HG02623 (cell line): ENCODE results near the gene SIRPB2.

ENCODE experiments used
- ATAC-seq: cut with Tn5 transposase; IDR thresholded peaks from one replicate; pipeline ENCODE4 v1.9.1; 2021; ENCODE audit warnings: moderate library complexity; ENCODE audit not compliant: unreplicated experiment

Gene SIRPB2

DNA sequence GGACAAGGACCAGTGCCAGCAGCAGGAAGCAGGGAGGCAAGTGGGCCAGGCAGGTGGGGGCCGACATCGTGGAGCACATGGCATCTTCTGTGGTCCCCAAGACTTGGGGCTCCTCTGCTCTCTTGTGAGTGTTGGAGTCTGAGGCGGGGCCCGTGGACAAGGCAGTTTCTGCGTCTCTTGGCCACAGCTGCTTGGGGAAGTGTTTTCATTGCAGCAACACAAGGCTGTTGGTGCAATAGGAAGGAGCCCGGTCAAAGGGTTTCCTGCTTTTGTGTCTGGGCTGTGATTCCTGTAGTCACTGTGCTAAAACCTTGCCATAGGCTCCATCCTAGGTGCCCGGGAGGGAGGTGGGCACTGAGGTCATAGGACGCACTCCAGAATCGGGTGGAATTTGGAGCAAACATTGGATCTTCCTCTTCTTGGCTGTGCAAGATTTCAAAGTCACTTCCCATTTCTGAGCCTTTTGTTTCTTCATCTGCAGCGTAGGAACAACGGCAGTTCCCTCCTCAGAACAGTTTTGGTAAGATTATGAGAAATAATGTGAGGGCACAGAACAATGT is at the start of gene SIRPB2:
Gene SIRPB2 (minus strand): TSS at position 140 of the 560 bp plus-strand sequence. CDS start 61 bp downstream, at position 79.
- ATAC-seq: no peak

DNA sequence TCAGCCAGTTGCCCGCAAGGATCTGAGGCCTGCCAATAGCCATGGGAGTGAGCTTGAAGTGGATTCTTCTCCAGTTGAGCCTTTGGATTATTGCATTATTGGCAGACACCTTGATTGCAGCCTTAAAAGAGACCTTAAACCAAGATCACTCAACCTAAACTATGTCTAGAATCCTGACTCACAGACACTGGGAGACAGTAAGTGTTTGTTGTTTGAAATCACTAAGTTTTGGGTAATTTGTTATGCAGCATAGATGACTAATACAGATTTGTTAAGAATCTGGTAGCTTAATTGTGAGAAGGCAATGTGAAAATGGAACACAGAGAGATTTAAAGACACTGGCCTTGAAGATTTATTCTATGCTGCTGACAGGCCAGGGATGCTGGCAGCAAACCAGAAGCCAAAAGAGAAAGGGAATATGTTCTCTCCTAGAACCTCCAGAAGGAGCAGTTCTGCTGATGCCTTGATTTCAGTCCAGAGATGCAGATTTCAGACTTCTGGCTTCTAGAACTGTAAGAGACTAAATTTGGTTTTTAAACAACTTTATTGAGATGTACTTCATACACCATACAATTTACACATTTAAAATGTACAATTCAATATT is 48.7 kb upstream of the SIRPB2 start:
- ATAC-seq: no peak

- no peak for ATAC-seq
These were observed 47.4 kb upstream of the SIRPB2 start for GRCh38 chr20:1538655-1539054.

GRCh38 chr20:1537731-1538058 is 46.5 kb upstream of the SIRPB2 start:
- ATAC-seq: no peak

DNA sequence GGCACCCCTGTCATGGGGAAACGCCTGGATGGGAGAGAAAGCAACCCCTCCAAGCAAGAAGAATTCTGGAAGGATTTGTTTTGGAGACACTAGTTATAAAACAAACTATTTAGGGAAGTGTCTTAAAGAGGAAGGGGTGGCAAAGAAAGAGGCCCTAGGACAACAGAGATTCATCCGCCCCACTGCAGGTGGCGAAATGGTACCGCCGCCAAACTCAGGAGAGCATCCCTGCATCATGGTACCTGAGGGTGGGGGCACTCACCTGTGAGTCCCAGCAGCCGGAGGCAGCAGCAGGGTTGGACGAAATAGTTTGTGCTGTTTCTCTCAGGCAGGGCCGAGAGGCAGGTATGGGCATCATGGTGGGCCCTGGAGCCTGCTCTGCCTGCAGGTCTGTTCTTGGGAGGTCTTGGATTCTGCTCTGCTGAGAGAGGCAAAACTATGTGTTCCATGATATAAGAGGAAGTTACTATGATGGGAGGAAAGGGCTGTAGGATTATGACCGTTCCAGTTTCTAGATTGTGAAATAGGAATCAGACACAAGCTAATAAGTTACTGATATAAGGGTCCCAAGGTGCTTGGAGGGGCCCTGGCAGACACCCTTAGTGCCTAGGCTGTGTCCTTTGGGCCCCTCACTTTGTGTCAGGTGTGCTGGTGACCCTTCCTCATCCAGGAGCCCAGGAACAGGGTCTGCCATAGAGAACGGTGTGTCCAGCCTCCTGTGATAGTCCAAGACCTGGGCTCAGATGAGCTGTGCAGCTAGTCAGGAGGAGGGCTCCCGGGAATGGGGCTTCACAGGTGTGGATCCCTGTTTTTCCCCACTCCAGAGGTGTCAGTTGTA is 45.9 kb upstream of the SIRPB2 start:
- no peak for ATAC-seq

DNA sequence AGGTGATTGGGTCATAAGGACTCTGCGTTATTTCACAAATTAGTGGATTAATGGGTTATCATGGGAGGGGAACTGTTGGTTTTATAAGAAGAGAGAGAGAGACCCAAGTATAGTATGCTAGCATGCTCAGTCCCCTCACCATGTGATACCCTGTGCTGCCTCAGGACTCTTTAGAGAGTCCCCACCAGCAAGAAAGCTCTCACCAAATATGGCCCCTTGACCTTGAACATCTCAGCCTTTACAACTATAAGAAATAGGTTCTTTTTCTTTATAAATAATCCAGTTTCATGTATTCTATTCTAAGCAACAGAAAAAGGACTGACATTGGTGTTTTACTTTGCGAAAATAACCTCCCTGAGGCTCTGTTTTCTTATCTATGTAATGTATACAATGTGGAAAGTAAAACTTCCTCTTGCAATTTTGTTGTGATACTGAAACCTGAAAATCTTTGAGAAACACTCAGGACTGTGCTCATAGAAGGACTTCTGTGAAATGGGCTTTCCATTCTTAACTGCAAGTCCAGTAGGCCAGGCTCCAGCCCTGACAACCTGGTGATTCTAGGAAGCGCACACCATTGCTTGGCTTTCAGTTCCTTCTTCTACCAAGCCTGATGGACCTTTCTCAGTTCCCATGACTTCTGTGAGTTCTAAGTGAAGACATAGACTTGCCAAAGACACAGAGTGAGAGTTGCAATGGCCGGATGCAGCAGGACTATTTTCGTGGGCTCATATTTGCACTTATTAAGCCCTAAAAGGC is 44.4 kb upstream of the SIRPB2 start:
- peak; percentile 84 for ATAC-seq

GRCh38 chr20:1534526-1534925 is 43.3 kb upstream of the SIRPB2 start:
- ATAC-seq: no peak

- no peak for ATAC-seq
These were observed 41.8 kb upstream of the SIRPB2 start for GRCh38 chr20:1533059-1533458.

DNA sequence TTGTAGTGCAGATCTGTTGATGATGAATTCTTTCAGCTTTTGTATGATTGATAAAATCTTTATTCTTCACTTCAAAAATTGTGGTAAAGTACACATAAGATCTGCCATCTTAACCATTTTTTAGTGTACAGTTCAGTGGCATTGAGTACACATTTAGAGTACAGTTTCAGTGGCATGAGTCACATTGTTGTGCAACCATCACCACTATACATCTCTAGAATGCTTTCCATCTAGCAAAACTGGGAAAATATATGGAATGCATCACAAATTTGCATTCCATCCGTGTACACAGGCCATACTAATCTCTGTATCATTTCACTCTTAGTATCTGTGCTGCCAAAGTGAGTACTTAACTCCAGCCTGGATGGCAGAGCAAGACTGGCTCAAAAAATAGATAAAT is 37.6 kb upstream of the SIRPB2 start:
- ATAC-seq: no peak

DNA sequence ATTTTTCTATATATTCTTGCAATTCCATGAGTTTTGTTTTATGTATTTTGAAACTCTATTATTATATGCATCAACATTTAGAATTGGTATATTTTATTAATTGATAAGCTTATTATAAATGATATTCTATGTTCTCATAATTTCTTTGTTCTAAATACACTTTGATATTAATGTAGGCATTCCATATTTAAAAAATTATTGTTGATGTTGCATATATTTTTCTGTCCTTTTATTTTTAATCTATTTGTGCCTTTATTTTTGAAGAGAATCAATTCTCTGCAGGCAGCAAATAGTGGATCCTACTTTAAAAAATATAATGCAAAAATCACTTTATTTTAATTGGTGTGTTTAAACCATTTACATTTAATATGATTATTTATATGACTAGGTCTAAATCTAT is 36.7 kb upstream of the SIRPB2 start:
- ATAC-seq: no peak

- ATAC-seq: no peak
These were observed 35.7 kb upstream of the SIRPB2 start for GRCh38 chr20:1526896-1527295.

- ATAC-seq: no peak
These were observed 35.1 kb upstream of the SIRPB2 start for GRCh38 chr20:1526310-1526709.

- no peak for ATAC-seq
These were observed 32.8 kb upstream of the SIRPB2 start for GRCh38 chr20:1524004-1524403.

- no peak for ATAC-seq
These were observed 25.8 kb upstream of the SIRPB2 start for GRCh38 chr20:1517010-1517409.

GRCh38 chr20:1513801-1514200 is 22.6 kb upstream of the SIRPB2 start:
- no peak for ATAC-seq

DNA sequence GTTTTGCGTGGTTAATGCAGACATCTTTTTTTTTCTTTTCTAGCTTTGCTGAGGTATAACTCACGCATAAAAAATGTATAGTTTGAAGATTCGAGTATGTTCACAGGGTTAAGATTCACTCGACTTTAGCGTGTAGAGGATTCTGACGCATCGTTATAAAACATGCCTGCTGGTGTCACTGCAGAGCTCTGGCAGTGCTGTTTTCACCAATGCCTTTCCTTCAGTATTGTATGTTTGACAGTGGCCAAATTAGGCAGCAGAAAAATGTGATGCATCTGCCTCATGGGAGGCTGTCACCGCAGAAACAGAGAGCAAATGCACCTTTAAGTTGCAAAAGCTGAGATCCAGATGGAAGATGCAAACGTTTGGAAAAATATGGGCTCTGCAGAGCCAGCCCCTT is 18.0 kb upstream of the SIRPB2 start:
- ATAC-seq: no peak

DNA sequence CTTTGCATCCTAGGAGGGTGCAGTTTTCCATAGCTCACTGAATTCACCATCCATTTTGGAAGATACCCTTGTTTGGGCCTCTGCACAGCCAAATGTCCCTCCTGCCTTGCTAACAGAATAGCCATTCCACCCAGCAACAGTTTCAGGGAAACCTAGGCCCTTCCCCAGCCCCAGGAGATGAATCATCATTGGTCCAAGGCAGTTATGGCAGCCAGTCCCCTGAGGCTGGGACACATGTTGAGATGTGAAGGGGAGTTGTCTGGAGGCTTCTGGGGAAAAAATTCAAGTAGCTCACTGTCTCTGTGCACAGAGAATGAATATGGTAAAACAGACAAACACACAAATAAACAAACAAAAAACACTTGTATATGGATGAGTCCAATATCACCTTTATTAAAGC is 17.4 kb upstream of the SIRPB2 start:
- no peak for ATAC-seq

GRCh38 chr20:1507276-1507675 is 16.1 kb upstream of the SIRPB2 start:
- ATAC-seq: no peak

DNA sequence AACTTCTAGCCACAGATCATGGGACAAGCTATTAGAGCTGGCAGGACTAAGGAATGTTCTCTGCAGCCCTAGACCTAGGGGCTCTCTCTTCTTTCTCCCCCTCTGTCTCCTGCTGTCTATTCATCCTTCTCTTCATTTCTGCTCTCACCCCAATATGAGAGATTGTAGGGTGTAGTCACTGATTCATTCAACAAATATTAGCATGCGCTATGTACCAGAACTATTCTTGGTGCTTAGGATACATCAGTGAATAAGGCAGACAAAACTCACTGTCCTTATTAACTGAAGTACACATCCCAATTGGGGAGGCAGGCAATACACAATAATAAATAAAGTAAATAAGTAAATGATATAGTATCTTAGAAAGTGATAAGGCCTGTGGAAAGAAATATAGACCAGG is 14.7 kb upstream of the SIRPB2 start:
- no peak for ATAC-seq

GRCh38 chr20:1505361-1505760 is 14.1 kb upstream of the SIRPB2 start:
- no peak for ATAC-seq

DNA sequence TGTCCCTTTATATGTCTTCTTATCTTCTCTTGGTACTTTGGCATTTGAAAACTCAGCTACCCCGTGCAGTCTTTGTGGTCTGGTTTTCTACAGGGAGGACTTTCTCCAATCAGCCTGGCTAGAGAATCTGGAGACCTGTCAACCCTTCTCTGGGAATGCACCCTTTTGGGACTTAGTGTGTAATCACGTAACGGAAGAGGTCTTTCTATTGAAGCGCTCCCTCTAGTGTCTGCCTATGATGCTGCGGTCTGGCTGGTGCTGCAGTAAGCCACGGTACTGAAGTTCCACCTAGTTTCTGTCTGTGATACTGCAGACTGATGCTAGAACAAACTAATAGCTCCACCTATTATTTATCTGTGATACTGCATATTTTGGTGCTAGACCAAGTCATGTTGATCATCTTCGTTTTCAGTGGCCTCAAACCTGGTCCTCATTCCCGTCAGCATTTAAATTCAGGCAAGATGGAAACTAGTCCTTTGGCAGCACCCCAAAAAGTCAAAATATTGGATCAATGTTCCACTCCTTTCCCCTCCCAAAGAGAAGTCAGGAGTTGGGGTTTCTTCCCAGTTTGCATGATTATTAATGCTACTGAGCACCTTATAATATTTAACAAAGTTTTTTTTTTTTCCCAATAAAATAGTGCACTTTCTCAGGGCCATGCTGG is 12.5 kb upstream of the SIRPB2 start:
- ATAC-seq: peak; percentile 97
